ENCODE data around the gene PANX2. TPM values are rescaled to one million over a fixed set of nuclear protein-coding genes. Genes with fewer than 3 reads are reported as not detected.

The PANX2 gene
- total RNA-seq, 1 donor from 2014 or later, result 0.36 TPM

- no peak for DNase-seq (ENCODE audit: low spot score)
- H3K9me3 Mint-ChIP-seq, result no peaks in the 10 kb centered on the region
- no peak overlapping the region for H3K27ac Mint-ChIP-seq
- H3K36me3 Mint-ChIP-seq (ENCODE audit: low read depth), result peaks cover 21% of the 10 kb centered on the region
- intact Hi-C loops (cut with micrococcal nuclease), result no loop called here
- no peak overlapping the region for H3K4me3 Mint-ChIP-seq
- peaks cover 20% of the 10 kb centered on the region for H3K4me1 Mint-ChIP-seq (ENCODE audit: low read depth)
- H3K27me3 Mint-ChIP-seq (ENCODE audit: insufficient read depth), result no peaks in the 10 kb centered on the region
Observed at GRCh38 chr22:50205781-50206569, 35.4 kb downstream of the PANX2 start.

GRCh38 chr22:50206599-50206998, 36.1 kb downstream of the PANX2 start:
- peaks cover 20% of the 10 kb centered on the region for H3K4me1 Mint-ChIP-seq (ENCODE audit: low read depth)
- no peak overlapping the region for H3K27ac Mint-ChIP-seq
- H3K27me3 Mint-ChIP-seq (ENCODE audit: insufficient read depth), result no peaks in the 10 kb centered on the region
- peaks cover 24% of the 10 kb centered on the region for H3K36me3 Mint-ChIP-seq (ENCODE audit: low read depth)
- no peak for DNase-seq (ENCODE audit: low spot score)
- no peaks in the 10 kb centered on the region for H3K9me3 Mint-ChIP-seq
- no peak overlapping the region for H3K4me3 Mint-ChIP-seq
- intact Hi-C loops (cut with micrococcal nuclease), result no loop called here

- no peaks in the 10 kb centered on the region for H3K27me3 Mint-ChIP-seq (ENCODE audit: insufficient read depth)
- intact Hi-C loops (cut with micrococcal nuclease), result loop anchor here (2.0 kb wide), 1 partner anchor 17 kb away; no protein-coding TSS in a partner anchor
- H3K27ac Mint-ChIP-seq, result no peak overlapping the region
- H3K4me3 Mint-ChIP-seq, result no peak overlapping the region
- no peaks in the 10 kb centered on the region for H3K9me3 Mint-ChIP-seq
- DNase-seq (ENCODE audit: low spot score), result no peak
- peaks cover 26% of the 10 kb centered on the region for H3K36me3 Mint-ChIP-seq (ENCODE audit: low read depth)
- H3K4me1 Mint-ChIP-seq (ENCODE audit: low read depth), result peaks cover 11% of the 10 kb centered on the region
Observed at GRCh38 chr22:50207383-50208140, 37.0 kb downstream of the PANX2 start.

- Mint-ChIP-seq H3K9me3 (no peaks in the 10 kb centered on the region), H3K4me1 (ENCODE audit: low read depth) (peaks cover 10% of the 10 kb centered on the region), H3K27me3 (ENCODE audit: insufficient read depth) (no peaks in the 10 kb centered on the region), H3K4me3 (no peak overlapping the region), H3K27ac (no peak overlapping the region), H3K36me3 (ENCODE audit: low read depth) (peaks cover 24% of the 10 kb centered on the region)
- DNase-seq (ENCODE audit: low spot score), result no peak
- intact Hi-C loops (cut with micrococcal nuclease), result loop anchor here (2.0 kb wide), 1 partner anchor 18 kb away; no protein-coding TSS in a partner anchor
Observed at GRCh38 chr22:50208430-50208938, 38.0 kb downstream of the PANX2 start.

- peaks cover 5% of the 10 kb centered on the region for H3K4me1 Mint-ChIP-seq (ENCODE audit: low read depth)
- H3K27me3 Mint-ChIP-seq (ENCODE audit: insufficient read depth), result no peaks in the 10 kb centered on the region
- no peaks in the 10 kb centered on the region for H3K9me3 Mint-ChIP-seq
- DNase-seq (ENCODE audit: low spot score), result no peak
- no peak overlapping the region for H3K4me3 Mint-ChIP-seq
- no peak overlapping the region for H3K27ac Mint-ChIP-seq
- H3K36me3 Mint-ChIP-seq (ENCODE audit: low read depth), result peaks cover 19% of the 10 kb centered on the region
- intact Hi-C loops (cut with micrococcal nuclease), result loop anchor here (1.0 to 2.0 kb wide), 4 partner anchors 18 to 442 kb away; no protein-coding TSS in a partner anchor
Observed at GRCh38 chr22:50208939-50209892, 38.7 kb downstream of the PANX2 start.

GRCh38 chr22:50209893-50210292, 39.4 kb downstream of the PANX2 start:
- no peak for DNase-seq (ENCODE audit: low spot score)
- Mint-ChIP-seq H3K36me3 (ENCODE audit: low read depth) (peaks cover 21% of the 10 kb centered on the region), H3K4me3 (no peak overlapping the region), H3K4me1 (ENCODE audit: low read depth) (peaks cover 5% of the 10 kb centered on the region), H3K9me3 (no peaks in the 10 kb centered on the region), H3K27me3 (ENCODE audit: insufficient read depth) (no peaks in the 10 kb centered on the region), H3K27ac (no peak overlapping the region)
- intact Hi-C loops (cut with micrococcal nuclease), result loop anchor here (1.0 to 2.0 kb wide), 4 partner anchors 19 to 443 kb away; no protein-coding TSS in a partner anchor

GRCh38 chr22:50210378-50211139, 40.0 kb downstream of the PANX2 start:
- Mint-ChIP-seq H3K36me3 (ENCODE audit: low read depth) (peaks cover 24% of the 10 kb centered on the region), H3K27ac (no peak overlapping the region), H3K27me3 (ENCODE audit: insufficient read depth) (no peaks in the 10 kb centered on the region), H3K4me1 (ENCODE audit: low read depth) (peaks cover 5% of the 10 kb centered on the region), H3K9me3 (no peaks in the 10 kb centered on the region), H3K4me3 (no peak overlapping the region)
- no peak for DNase-seq (ENCODE audit: low spot score)
- intact Hi-C loops (cut with micrococcal nuclease), result no loop called here

- no peak overlapping the region for H3K27ac Mint-ChIP-seq
Observed at GRCh38 chr22:50211147-50211546, 40.6 kb downstream of the PANX2 start.

GRCh38 chr22:50213263-50213662, 42.7 kb downstream of the PANX2 start:
- no peak overlapping the region for H3K4me3 Mint-ChIP-seq
- no peaks in the 10 kb centered on the region for H3K9me3 Mint-ChIP-seq
- no peaks in the 10 kb centered on the region for H3K27me3 Mint-ChIP-seq (ENCODE audit: insufficient read depth)
- peaks cover 30% of the 10 kb centered on the region for H3K36me3 Mint-ChIP-seq (ENCODE audit: low read depth)
- H3K27ac Mint-ChIP-seq, result no peak overlapping the region
- H3K4me1 Mint-ChIP-seq (ENCODE audit: low read depth), result peaks cover 5% of the 10 kb centered on the region
- intact Hi-C loops (cut with micrococcal nuclease), result no loop called here
- DNase-seq (ENCODE audit: low spot score), result no peak

More at GRCh38 chr22:50211147-50211546, 40.6 kb downstream of the PANX2 start:
- Mint-ChIP-seq H3K9me3 (no peaks in the 10 kb centered on the region), H3K36me3 (ENCODE audit: low read depth) (peaks cover 27% of the 10 kb centered on the region), H3K4me3 (no peak overlapping the region), H3K27me3 (ENCODE audit: insufficient read depth) (no peaks in the 10 kb centered on the region), H3K4me1 (ENCODE audit: low read depth) (peaks cover 5% of the 10 kb centered on the region)
- intact Hi-C loops (cut with micrococcal nuclease), result no loop called here
- no peak for DNase-seq (ENCODE audit: low spot score)

GRCh38 chr22:50215297-50216054, 44.9 kb downstream of the PANX2 start:
- no peaks in the 10 kb centered on the region for H3K4me1 Mint-ChIP-seq (ENCODE audit: low read depth)
- peaks cover 27% of the 10 kb centered on the region for H3K36me3 Mint-ChIP-seq (ENCODE audit: low read depth)
- no peak overlapping the region for H3K4me3 Mint-ChIP-seq
- no peaks in the 10 kb centered on the region for H3K9me3 Mint-ChIP-seq
- intact Hi-C loops (cut with micrococcal nuclease), result no loop called here
- no peaks in the 10 kb centered on the region for H3K27me3 Mint-ChIP-seq (ENCODE audit: insufficient read depth)
- DNase-seq (ENCODE audit: low spot score), result no peak
- H3K27ac Mint-ChIP-seq, result no peak overlapping the region

- intact Hi-C loops (cut with micrococcal nuclease), result no loop called here
- no peaks in the 10 kb centered on the region for H3K27me3 Mint-ChIP-seq (ENCODE audit: insufficient read depth)
- H3K27ac Mint-ChIP-seq, result no peak overlapping the region
- no peak overlapping the region for H3K4me3 Mint-ChIP-seq
- DNase-seq (ENCODE audit: low spot score), result no peak
- no peaks in the 10 kb centered on the region for H3K9me3 Mint-ChIP-seq
- H3K36me3 Mint-ChIP-seq (ENCODE audit: low read depth), result peaks cover 29% of the 10 kb centered on the region
- no peaks in the 10 kb centered on the region for H3K4me1 Mint-ChIP-seq (ENCODE audit: low read depth)
Observed at GRCh38 chr22:50216055-50216683, 45.6 kb downstream of the PANX2 start.

Measured in activated T-helper 1 cell treated with anti-CD3 and anti-CD28 coated beads, Interleukin-12 subunit alpha, Interleukin-12 subunit beta, Interleukin-2, Interleukin-4 antibody, amounts not matched to agents 30 ng/mL and 10 ng/mL and 1 ng/mL, durations not matched to agents 14 hours and 24 hours and 36 hours (primary cell).